ENCODE results near the gene DST. TPM values are rescaled to one million over a fixed set of nuclear protein-coding genes. Genes with fewer than 3 reads are reported as not detected.

The DST gene
- total RNA-seq, 1 experiment from 2014 or later, result 76.0 TPM

- no peak for DNase-seq
- H3K9me3 ChIP-seq, result no peaks in the 10 kb centered on the region
- H3K27me3 ChIP-seq (replicated peaks; ENCODE audit: control insufficient read depth, insufficient read depth, low read length), result no peaks in the 10 kb centered on the region
- Mint-ChIP-seq H3K9me3 (ENCODE audit: unreplicated experiment) (no peaks in the 10 kb centered on the region), H3K27me3 (ENCODE audit: insufficient read depth, unreplicated experiment) (no peaks in the 10 kb centered on the region), H3K27ac (ENCODE audit: unreplicated experiment) (no peak overlapping the region), H3K4me1 (ENCODE audit: low read depth, unreplicated experiment) (no peaks in the 10 kb centered on the region), H3K4me3 (ENCODE audit: unreplicated experiment) (no peak overlapping the region), H3K36me3 (ENCODE audit: insufficient read depth, unreplicated experiment) (peaks cover 11% of the 10 kb centered on the region)
- H3K36me3 ChIP-seq (ENCODE audit: control insufficient read depth, insufficient read depth, low read length), result no peaks in the 10 kb centered on the region
- intact Hi-C loops (cut with micrococcal nuclease; ENCODE audit: unreplicated experiment), result no loop called here
- no peak for TF ChIP-seq CTCF (IDR thresholded peaks at IDR 0.05; ENCODE audit: insufficient read depth in 1 of 2, low read depth in 1 of 2, low read length in 1 of 2, severe bottlenecking in 1 of 2, unreplicated experiment in 1 of 2)
- POLR2A ChIA-PET, result no interaction called here
- H3K4me3 ChIP-seq (ENCODE audit: low read depth, low read length), result no peak overlapping the region
- no TSS peak for BruUV-seq (replicated peaks)
- H3K4me1 ChIP-seq, result no peaks in the 10 kb centered on the region
- CTCF ChIA-PET, result no interaction called here
Measured at GRCh38 chr6:56649053-56649769, 6.5 kb upstream of the DST start.

- no peaks in the 10 kb centered on the region for H3K27me3 Mint-ChIP-seq (ENCODE audit: insufficient read depth, unreplicated experiment)
- ChIA-PET POLR2A (no interaction called here), CTCF (no interaction called here)
Measured at GRCh38 chr6:56647172-56647762, 4.6 kb upstream of the DST start.

GRCh38 chr6:56644366-56644765 lies 1.7 kb upstream of the DST start:
- ChIA-PET POLR2A (no interaction called here), CTCF (no interaction called here)
- H3K4me3 Mint-ChIP-seq (ENCODE audit: unreplicated experiment), result no peak overlapping the region
- Histone ChIP-seq H3K4me3 (ENCODE audit: low read depth, low read length) (no peak overlapping the region), H3K36me3 (ENCODE audit: control insufficient read depth, insufficient read depth, low read length) (no peaks in the 10 kb centered on the region), H3K27me3 (replicated peaks; ENCODE audit: control insufficient read depth, insufficient read depth, low read length) (no peaks in the 10 kb centered on the region), H3K9me3 (no peaks in the 10 kb centered on the region), H3K4me1 (0 out of 2 replicates have a peak, but pooled peaks cover 7% of the 10 kb centered on the region)
- TF ChIP-seq CTCF (IDR thresholded peaks at IDR 0.05; ENCODE audit: insufficient read depth in 1 of 2, low read depth in 1 of 2, low read length in 1 of 2, severe bottlenecking in 1 of 2, unreplicated experiment in 1 of 2), result no peak
- no peaks in the 10 kb centered on the region for H3K27me3 Mint-ChIP-seq (ENCODE audit: insufficient read depth, unreplicated experiment)
- peaks cover 13% of the 10 kb centered on the region for H3K4me1 Mint-ChIP-seq (ENCODE audit: low read depth, unreplicated experiment)
- intact Hi-C loops (cut with micrococcal nuclease; ENCODE audit: unreplicated experiment), result loop anchor here (5.0 kb wide), 1 partner anchor 198 kb away; no protein-coding TSS in a partner anchor
- no peaks in the 10 kb centered on the region for H3K9me3 Mint-ChIP-seq (ENCODE audit: unreplicated experiment)
- no peak overlapping the region for H3K27ac Mint-ChIP-seq (ENCODE audit: unreplicated experiment)
- BruUV-seq (replicated peaks), result no TSS peak
- H3K36me3 Mint-ChIP-seq (ENCODE audit: insufficient read depth, unreplicated experiment), result peaks cover 7% of the 10 kb centered on the region
- DNase-seq, result no peak

More at GRCh38 chr6:56647172-56647762, 4.6 kb upstream of the DST start:
- Histone ChIP-seq H3K9me3 (no peaks in the 10 kb centered on the region), H3K36me3 (ENCODE audit: control insufficient read depth, insufficient read depth, low read length) (no peaks in the 10 kb centered on the region), H3K4me3 (ENCODE audit: low read depth, low read length) (no peak overlapping the region), H3K4me1 (0 out of 2 replicates have a peak, but pooled peaks cover 5% of the 10 kb centered on the region), H3K27me3 (replicated peaks; ENCODE audit: control insufficient read depth, insufficient read depth, low read length) (no peaks in the 10 kb centered on the region)
- Mint-ChIP-seq H3K36me3 (ENCODE audit: insufficient read depth, unreplicated experiment) (peaks cover 11% of the 10 kb centered on the region), H3K4me3 (ENCODE audit: unreplicated experiment) (no peak overlapping the region), H3K27ac (ENCODE audit: unreplicated experiment) (no peak overlapping the region), H3K4me1 (ENCODE audit: low read depth, unreplicated experiment) (peaks cover 10% of the 10 kb centered on the region), H3K9me3 (ENCODE audit: unreplicated experiment) (no peaks in the 10 kb centered on the region)
- DNase-seq, result no peak
- no peak for TF ChIP-seq CTCF (IDR thresholded peaks at IDR 0.05; ENCODE audit: insufficient read depth in 1 of 2, low read depth in 1 of 2, low read length in 1 of 2, severe bottlenecking in 1 of 2, unreplicated experiment in 1 of 2)
- intact Hi-C loops (cut with micrococcal nuclease; ENCODE audit: unreplicated experiment), result no loop called here
- BruUV-seq (replicated peaks), result no TSS peak

Data from Caco-2 (cell line).